Measurements from ENCODE around the gene CIB2. TPM values are rescaled to one million over a fixed set of nuclear protein-coding genes. Genes with fewer than 3 reads are reported as not detected.

CIB2 gene
- total RNA-seq, 1 donor from 2014 or later, result 9.6 TPM

DNA sequence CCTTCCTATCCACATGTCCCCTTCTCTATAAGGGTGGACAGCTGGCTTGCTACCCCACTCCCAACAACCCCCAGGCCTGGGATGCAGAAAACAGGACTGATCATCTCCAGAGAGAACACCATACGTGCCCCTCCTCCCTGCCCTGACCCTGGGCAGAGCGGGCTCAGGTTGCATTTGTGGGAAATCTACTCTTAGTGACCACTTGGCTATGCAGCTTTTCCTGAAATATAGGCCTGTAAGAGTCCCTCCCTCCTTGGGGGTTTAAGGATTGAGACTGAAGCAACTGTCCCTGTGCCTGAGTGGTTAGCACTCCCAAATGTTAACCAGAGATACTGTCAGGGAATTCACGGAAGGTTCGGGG, 27.1 kb downstream of the CIB2 start:
- Mint-ChIP-seq H3K4me1 (ENCODE audit: unreplicated experiment) (peaks cover 16% of the 10 kb centered on the region), H3K9me3 (ENCODE audit: unreplicated experiment) (no peaks in the 10 kb centered on the region), H3K4me3 (ENCODE audit: unreplicated experiment) (no peak overlapping the region), H3K36me3 (ENCODE audit: unreplicated experiment) (no peaks in the 10 kb centered on the region), H3K27me3 (ENCODE audit: unreplicated experiment) (no peaks in the 10 kb centered on the region), H3K27ac (ENCODE audit: unreplicated experiment) (no peak overlapping the region)
- DNase-seq (ENCODE audit: extremely low spot score, unreplicated experiment), result no peak
- TF ChIP-seq, protein P1, sequence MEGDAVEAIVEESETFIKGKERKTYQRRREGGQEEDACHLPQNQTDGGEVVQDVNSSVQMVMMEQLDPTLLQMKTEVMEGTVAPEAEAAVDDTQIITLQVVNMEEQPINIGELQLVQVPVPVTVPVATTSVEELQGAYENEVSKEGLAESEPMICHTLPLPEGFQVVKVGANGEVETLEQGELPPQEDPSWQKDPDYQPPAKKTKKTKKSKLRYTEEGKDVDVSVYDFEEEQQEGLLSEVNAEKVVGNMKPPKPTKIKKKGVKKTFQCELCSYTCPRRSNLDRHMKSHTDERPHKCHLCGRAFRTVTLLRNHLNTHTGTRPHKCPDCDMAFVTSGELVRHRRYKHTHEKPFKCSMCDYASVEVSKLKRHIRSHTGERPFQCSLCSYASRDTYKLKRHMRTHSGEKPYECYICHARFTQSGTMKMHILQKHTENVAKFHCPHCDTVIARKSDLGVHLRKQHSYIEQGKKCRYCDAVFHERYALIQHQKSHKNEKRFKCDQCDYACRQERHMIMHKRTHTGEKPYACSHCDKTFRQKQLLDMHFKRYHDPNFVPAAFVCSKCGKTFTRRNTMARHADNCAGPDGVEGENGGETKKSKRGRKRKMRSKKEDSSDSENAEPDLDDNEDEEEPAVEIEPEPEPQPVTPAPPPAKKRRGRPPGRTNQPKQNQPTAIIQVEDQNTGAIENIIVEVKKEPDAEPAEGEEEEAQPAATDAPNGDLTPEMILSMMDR (IDR thresholded peaks at IDR 0.05), result no peak

DNA sequence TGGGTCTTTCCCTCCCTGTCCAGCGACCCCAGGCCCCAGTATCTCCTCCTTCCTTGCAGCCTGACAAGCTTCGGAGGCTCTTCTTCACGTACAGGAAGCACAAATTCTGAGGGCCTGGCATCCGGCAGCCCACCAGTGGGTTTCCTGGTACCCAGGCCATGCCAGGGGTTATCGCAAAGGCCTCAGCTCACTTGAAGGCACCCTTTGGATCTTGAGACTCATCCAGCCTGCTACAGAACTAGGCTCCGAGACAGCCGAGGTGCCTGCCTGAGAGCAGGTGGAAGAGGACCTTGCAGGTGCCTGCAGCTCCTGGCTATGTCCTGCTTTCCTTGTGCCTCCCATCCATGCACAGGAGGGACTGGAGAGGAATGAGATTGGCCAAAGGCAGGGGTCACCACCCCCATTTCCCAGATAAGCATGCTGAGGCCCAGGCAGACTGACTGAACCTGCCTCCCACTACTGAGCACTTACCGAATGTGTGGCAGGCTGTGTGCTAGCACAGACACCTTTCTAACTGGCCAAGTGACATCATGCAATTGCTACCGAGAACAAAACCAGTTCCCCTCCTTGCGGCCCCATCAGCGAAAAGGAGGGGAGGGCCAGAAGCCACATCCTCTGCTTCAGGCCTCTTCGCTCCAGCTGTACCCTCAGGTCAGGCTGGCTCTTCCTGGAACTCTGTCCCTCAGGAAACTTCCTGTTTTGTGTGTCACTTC, 27.7 kb downstream of the CIB2 start:
- TF ChIP-seq, protein P1 (IDR thresholded peaks at IDR 0.05), result no peak
- no peaks in the 10 kb centered on the region for H3K9me3 Mint-ChIP-seq (ENCODE audit: unreplicated experiment)
- H3K4me1 Mint-ChIP-seq (ENCODE audit: unreplicated experiment), result peaks cover 16% of the 10 kb centered on the region
- no peaks in the 10 kb centered on the region for H3K27me3 Mint-ChIP-seq (ENCODE audit: unreplicated experiment)
- no peak for DNase-seq (ENCODE audit: extremely low spot score, unreplicated experiment)
- no peak overlapping the region for H3K4me3 Mint-ChIP-seq (ENCODE audit: unreplicated experiment)
- no peaks in the 10 kb centered on the region for H3K36me3 Mint-ChIP-seq (ENCODE audit: unreplicated experiment)
- H3K27ac Mint-ChIP-seq (ENCODE audit: unreplicated experiment), result no peak overlapping the region

DNA sequence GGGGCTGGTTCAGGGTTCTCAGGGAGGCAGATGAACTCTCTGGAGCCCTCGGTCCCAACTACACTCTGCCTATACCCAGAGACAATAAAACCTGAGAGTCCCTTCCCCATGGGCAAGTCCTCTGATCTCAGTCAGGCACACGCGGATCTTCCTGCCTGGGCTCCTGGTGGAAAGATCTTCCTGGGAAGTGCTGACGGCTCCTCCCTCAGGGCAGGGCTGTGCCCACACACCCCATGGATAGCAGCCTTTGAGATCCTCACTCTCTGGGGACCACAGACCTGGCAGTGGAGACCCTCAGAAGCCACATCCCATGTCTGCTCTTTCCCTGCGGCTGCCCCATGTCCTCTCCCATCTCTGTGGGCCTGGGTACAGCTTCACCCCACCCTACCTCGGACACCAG, 28.5 kb downstream of the CIB2 start:
- Mint-ChIP-seq H3K4me1 (ENCODE audit: unreplicated experiment) (peaks cover 14% of the 10 kb centered on the region), H3K9me3 (ENCODE audit: unreplicated experiment) (no peaks in the 10 kb centered on the region), H3K27ac (ENCODE audit: unreplicated experiment) (no peak overlapping the region), H3K4me3 (ENCODE audit: unreplicated experiment) (no peak overlapping the region), H3K36me3 (ENCODE audit: unreplicated experiment) (no peaks in the 10 kb centered on the region), H3K27me3 (ENCODE audit: unreplicated experiment) (no peaks in the 10 kb centered on the region)
- DNase-seq (ENCODE audit: extremely low spot score, unreplicated experiment), result no peak
- TF ChIP-seq, protein P1 (IDR thresholded peaks at IDR 0.05), result no peak

DNA sequence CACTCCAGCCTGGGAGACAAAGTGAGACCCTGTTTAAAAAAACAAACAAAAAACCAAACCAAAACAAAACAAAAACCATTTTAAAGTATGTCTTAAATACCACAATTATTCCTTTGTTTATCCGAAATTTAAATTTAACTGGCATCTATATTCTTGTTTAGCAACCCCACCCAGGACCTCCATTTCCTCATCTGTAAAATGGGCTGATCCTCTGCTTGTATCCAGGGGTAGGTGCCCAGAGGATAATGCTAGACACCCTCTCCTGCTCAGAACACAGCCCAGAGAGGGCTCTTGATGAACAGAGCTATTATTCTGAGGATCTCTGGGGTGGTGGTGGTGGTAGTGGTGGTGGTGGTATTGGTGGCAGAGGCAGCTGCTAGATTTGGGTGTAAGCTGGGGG, 29.0 kb downstream of the CIB2 start:
- H3K9me3 Mint-ChIP-seq (ENCODE audit: unreplicated experiment), result no peaks in the 10 kb centered on the region
- TF ChIP-seq, protein P1 (IDR thresholded peaks at IDR 0.05), result no peak

DNA sequence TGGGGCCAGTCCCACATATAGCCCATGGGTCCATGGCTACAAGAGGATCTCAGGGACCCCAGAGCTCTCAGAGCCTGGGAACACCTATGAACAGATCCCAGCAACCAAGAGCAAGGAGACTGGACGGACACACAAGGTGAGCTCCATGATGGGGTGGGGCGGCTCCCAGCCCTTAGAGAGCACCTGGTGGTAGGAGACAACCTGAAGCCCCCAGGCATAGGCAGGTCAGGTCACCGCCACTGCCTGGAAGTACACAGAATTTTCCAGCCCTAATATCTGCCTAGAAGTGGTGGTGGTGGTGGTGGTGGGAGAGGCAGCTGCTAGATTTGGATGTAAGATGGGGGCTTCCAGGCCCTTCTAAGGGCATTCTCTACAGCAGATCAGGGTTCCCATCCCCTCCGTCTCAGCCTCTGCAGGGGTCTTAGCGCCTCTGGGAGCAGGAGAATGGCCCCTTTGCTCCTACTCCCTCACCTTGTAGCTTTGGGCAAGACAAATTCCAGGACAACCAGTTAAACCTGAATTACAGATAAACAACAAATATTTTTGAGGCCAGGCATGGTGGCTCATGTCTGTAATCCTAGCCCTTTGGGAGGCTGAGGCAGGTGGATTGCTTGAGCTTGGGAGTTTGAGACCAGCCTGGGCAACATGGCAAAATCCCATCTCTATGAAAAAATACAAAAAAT, 29.7 kb downstream of the CIB2 start:
- DNase-seq (ENCODE audit: extremely low spot score, unreplicated experiment), result no peak

More for the DNA sequence above, 29.0 kb downstream of the CIB2 start:
- no peak for DNase-seq (ENCODE audit: extremely low spot score, unreplicated experiment)
- H3K4me1 Mint-ChIP-seq (ENCODE audit: unreplicated experiment), result peaks cover 14% of the 10 kb centered on the region
- H3K4me3 Mint-ChIP-seq (ENCODE audit: unreplicated experiment), result no peak overlapping the region
- H3K36me3 Mint-ChIP-seq (ENCODE audit: unreplicated experiment), result no peaks in the 10 kb centered on the region
- H3K27ac Mint-ChIP-seq (ENCODE audit: unreplicated experiment), result no peak overlapping the region
- no peaks in the 10 kb centered on the region for H3K27me3 Mint-ChIP-seq (ENCODE audit: unreplicated experiment)

More for the DNA sequence above, 29.7 kb downstream of the CIB2 start:
- Mint-ChIP-seq H3K27ac (ENCODE audit: unreplicated experiment) (no peak overlapping the region), H3K9me3 (ENCODE audit: unreplicated experiment) (no peaks in the 10 kb centered on the region), H3K27me3 (ENCODE audit: unreplicated experiment) (no peaks in the 10 kb centered on the region), H3K4me1 (ENCODE audit: unreplicated experiment) (peaks cover 14% of the 10 kb centered on the region), H3K4me3 (ENCODE audit: unreplicated experiment) (no peak overlapping the region), H3K36me3 (ENCODE audit: unreplicated experiment) (no peaks in the 10 kb centered on the region)
- TF ChIP-seq, protein P1 (IDR thresholded peaks at IDR 0.05), result no peak
